ENCODE results near the gene DCTN3.

The DCTN3 gene

DNA sequence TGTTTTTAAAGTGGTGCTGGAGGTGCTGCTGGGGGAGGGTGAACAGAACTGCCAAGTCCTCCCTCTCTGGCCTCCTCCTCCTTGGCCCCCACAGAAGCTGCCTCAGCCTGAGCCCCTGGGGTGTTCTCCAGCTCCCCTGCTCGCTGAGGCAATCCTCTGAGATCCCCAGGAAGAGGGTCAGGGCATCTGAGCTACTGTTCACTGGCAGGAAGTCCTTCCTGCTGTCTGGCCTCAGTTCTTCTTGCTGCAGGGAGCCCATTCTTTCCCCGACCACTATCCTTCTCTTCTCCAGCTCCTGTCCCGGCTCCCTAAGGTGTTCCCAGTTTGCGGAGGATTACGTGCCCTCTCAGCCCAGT, 40.5 kb downstream of the DCTN3 start:
- H3K4me3 ChIP-seq (ENCODE audit: low read depth, low read length), result no peak overlapping the region
- H3K23ac ChIP-seq (ENCODE audit: low read length), result no peak overlapping the region
- no peak overlapping the region for H4K12ac ChIP-seq (ENCODE audit: low read depth, low read length)
- H3K4me1 ChIP-seq (ENCODE audit: control insufficient read depth in 1 of 2, insufficient read depth in 2 of 2, low read length in 2 of 2), result peaks cover 2% of the 10 kb centered on the region in 2 experiments
- no peak overlapping the region for H2AK5ac ChIP-seq (ENCODE audit: low read length)
- no peak overlapping the region for H3K27ac ChIP-seq (ENCODE audit: low read depth, low read length)
- H4K8ac ChIP-seq (ENCODE audit: low read depth, low read length), result no peak overlapping the region
- H3K4ac ChIP-seq (ENCODE audit: low read depth, low read length), result no peak overlapping the region
- no peak overlapping the region for H2BK5ac ChIP-seq (ENCODE audit: low read depth, low read length, poor library complexity)
- no peak overlapping the region for H2BK12ac ChIP-seq (ENCODE audit: low read length)
- no peak overlapping the region for H2BK120ac ChIP-seq (ENCODE audit: insufficient read depth, low read length, poor library complexity)
- H3K4me2 ChIP-seq (ENCODE audit: low read length), result no peak overlapping the region
- H3K36me3 ChIP-seq (ENCODE audit: control insufficient read depth in 1 of 2, insufficient read depth in 2 of 2, low read length in 2 of 2), result no peaks in the 10 kb centered on the region
- no peaks in the 10 kb centered on the region for H3K79me2 ChIP-seq (ENCODE audit: control insufficient read depth, insufficient read depth, low read length, poor library complexity)
- no peak for DNase-seq
- WGBS (ENCODE audit: extremely low coverage, insufficient coverage, insufficient read length), result no CpG with 5 or more reads among the region's 5 CpGs
- no peak overlapping the region for H4K91ac ChIP-seq (ENCODE audit: low read depth, low read length)
- no peak overlapping the region for H3K9ac ChIP-seq (ENCODE audit: low read length)
- H2AFZ ChIP-seq (ENCODE audit: insufficient read depth, low read length, poor library complexity), result no peak overlapping the region
- H3K27me3 ChIP-seq (ENCODE audit: insufficient read depth, low read length), result peaks cover 44% of the 10 kb centered on the region
- H3K79me1 ChIP-seq (ENCODE audit: low read length), result no peaks in the 10 kb centered on the region
- no peak overlapping the region for H3K14ac ChIP-seq (ENCODE audit: low read length)
- H3K9me3 ChIP-seq (ENCODE audit: insufficient read depth, low read depth, low read length), result peaks cover under 1% of the 10 kb centered on the region
- H3K18ac ChIP-seq (ENCODE audit: low read length), result no peak overlapping the region

DNA sequence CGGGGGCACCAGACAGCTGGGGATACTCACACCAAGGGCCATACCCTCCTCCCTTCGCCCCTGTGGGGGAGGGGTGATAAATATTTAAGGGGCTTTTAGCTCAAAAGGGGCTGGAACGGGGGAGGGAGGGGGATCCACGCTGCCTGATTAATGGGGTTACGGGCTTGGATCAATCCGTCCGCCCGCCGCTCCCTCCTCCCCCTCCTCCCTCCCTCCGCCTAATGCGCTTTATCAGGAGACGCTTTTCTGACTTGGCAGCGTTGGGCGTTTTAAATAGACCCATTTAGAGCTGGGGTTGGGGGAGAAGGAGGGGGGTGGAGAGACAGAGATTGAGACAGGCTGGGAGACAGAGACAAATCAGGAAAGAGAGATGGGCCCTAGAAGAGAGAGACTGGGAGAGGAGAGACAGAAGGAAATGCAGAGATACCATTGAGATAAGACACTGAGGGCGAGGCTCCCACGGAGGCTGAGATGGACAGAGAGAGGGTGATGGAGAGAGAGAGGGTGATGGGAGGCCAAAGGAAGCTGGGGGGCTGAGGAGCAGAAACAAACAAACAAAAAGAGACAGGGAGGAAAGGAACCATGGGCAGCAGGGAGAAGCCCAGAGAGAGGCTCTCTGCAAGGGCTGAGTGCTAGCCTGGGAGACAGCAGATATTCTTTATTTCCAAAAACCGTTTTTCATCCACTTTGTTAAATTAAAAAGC, 41.0 kb downstream of the DCTN3 start:
- Histone ChIP-seq H3K36me3 (ENCODE audit: control insufficient read depth in 1 of 2, insufficient read depth in 2 of 2, low read length in 2 of 2) (no peaks in the 10 kb centered on the region), H3K79me2 (ENCODE audit: control insufficient read depth, insufficient read depth, low read length, poor library complexity) (no peaks in the 10 kb centered on the region), H3K27ac (ENCODE audit: low read depth, low read length) (no peak overlapping the region), H3K9ac (ENCODE audit: low read length) (no peak overlapping the region), H2AK5ac (ENCODE audit: low read length) (no peak overlapping the region), H2BK120ac (ENCODE audit: insufficient read depth, low read length, poor library complexity) (no peak overlapping the region), H3K79me1 (ENCODE audit: low read length) (no peaks in the 10 kb centered on the region), H3K4me2 (ENCODE audit: low read length) (no peak overlapping the region), H4K12ac (ENCODE audit: low read depth, low read length) (no peak overlapping the region), H2BK12ac (ENCODE audit: low read length) (no peak overlapping the region), H4K8ac (ENCODE audit: low read depth, low read length) (no peak overlapping the region), H2BK5ac (ENCODE audit: low read depth, low read length, poor library complexity) (no peak overlapping the region), H3K4me3 (ENCODE audit: low read depth, low read length) (no peak overlapping the region), H4K91ac (ENCODE audit: low read depth, low read length) (no peak overlapping the region), H3K23ac (ENCODE audit: low read length) (no peak overlapping the region), H3K4me1 (ENCODE audit: control insufficient read depth in 1 of 2, insufficient read depth in 2 of 2, low read length in 2 of 2) (peaks cover 2% of the 10 kb centered on the region in 2 experiments), H2AFZ (ENCODE audit: insufficient read depth, low read length, poor library complexity) (no peak overlapping the region), H3K18ac (ENCODE audit: low read length) (no peak overlapping the region), H3K9me3 (ENCODE audit: insufficient read depth, low read depth, low read length) (no peaks in the 10 kb centered on the region), H3K27me3 (ENCODE audit: insufficient read depth, low read length) (peaks cover 41% of the 10 kb centered on the region), H3K14ac (ENCODE audit: low read length) (no peak overlapping the region), H3K4ac (ENCODE audit: low read depth, low read length) (no peak overlapping the region)
- DNase-seq, result no peak
- no CpG with 5 or more reads among the region's 17 CpGs for WGBS (ENCODE audit: extremely low coverage, insufficient coverage, insufficient read length)

GRCh38 chr9:34578241-34579103, 41.8 kb downstream of the DCTN3 start:
- Histone ChIP-seq H3K79me1 (ENCODE audit: low read length) (no peaks in the 10 kb centered on the region), H4K91ac (ENCODE audit: low read depth, low read length) (no peak overlapping the region), H3K9me3 (ENCODE audit: insufficient read depth, low read depth, low read length) (no peaks in the 10 kb centered on the region), H4K12ac (ENCODE audit: low read depth, low read length) (no peak overlapping the region), H3K18ac (ENCODE audit: low read length) (no peak overlapping the region), H2AFZ (ENCODE audit: insufficient read depth, low read length, poor library complexity) (no peak overlapping the region), H3K36me3 (ENCODE audit: control insufficient read depth in 1 of 2, insufficient read depth in 2 of 2, low read length in 2 of 2) (no peaks in the 10 kb centered on the region), H4K8ac (ENCODE audit: low read depth, low read length) (no peak overlapping the region), H3K9ac (ENCODE audit: low read length) (no peak overlapping the region), H3K14ac (ENCODE audit: low read length) (no peak overlapping the region), H3K79me2 (ENCODE audit: control insufficient read depth, insufficient read depth, low read length, poor library complexity) (no peaks in the 10 kb centered on the region), H3K27me3 (ENCODE audit: insufficient read depth, low read length) (peaks cover 41% of the 10 kb centered on the region), H3K4me2 (ENCODE audit: low read length) (peak overlapping the region; percentile 48), H3K27ac (ENCODE audit: low read depth, low read length) (no peak overlapping the region), H3K4me1 (ENCODE audit: control insufficient read depth in 1 of 2, insufficient read depth in 2 of 2, low read length in 2 of 2) (peaks cover 2% of the 10 kb centered on the region in 2 experiments), H3K4me3 (ENCODE audit: low read depth, low read length) (no peak overlapping the region), H2AK5ac (ENCODE audit: low read length) (no peak overlapping the region), H3K4ac (ENCODE audit: low read depth, low read length) (no peak overlapping the region), H2BK12ac (ENCODE audit: low read length) (no peak overlapping the region), H3K23ac (ENCODE audit: low read length) (no peak overlapping the region), H2BK5ac (ENCODE audit: low read depth, low read length, poor library complexity) (no peak overlapping the region), H2BK120ac (ENCODE audit: insufficient read depth, low read length, poor library complexity) (no peak overlapping the region)
- WGBS (ENCODE audit: extremely low coverage, insufficient coverage, insufficient read length), result no CpG with 5 or more reads among the region's 28 CpGs
- peak; percentile 7 to 41 for DNase-seq

DNA sequence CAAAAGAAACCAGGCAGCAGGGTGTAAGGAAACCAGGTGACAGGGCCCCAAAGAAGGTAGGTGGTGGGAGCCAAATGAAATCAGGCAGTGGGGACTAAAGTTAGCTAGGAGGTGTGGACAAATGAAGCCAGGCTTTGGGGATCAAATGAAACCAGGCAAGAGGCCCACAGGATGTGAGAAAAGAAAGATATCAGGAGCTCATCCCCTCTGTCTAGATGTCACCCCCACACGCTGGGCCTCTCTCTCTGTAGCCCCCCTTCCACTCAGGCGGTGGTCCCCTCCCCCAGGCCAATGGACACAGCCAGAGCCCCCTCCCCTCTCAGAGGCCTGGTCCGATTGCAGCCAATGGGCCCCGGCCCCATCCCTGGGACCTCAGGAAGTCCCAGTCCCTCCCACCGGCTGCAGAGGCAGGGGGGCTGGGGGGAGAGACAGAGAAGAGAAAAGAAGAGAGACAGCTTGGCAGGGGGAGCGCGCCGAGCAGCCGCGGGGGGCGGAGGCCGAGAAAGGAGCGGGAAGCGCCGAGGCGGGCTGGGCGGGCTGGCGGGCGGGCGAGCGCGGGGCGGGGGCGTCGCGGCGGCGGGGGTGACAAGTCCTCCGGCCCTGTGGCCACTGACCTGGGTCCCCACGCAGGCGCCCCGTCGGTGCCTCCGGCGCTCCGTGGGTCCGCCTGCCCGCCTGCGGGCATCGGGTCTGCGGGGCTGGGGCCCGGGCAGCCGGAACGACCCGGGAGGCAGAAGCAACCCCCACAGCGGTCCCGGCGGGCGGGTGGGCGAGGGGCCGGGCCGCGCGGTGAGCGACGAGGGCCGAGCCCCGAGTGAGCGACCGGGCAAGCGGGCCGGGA, 42.7 kb downstream of the DCTN3 start:
- peak overlapping the region; percentile 48 for H3K4me2 ChIP-seq (ENCODE audit: low read length)
- H4K8ac ChIP-seq (ENCODE audit: low read depth, low read length), result no peak overlapping the region
- DNase-seq, result no peak
- no peaks in the 10 kb centered on the region for H3K36me3 ChIP-seq (ENCODE audit: control insufficient read depth in 1 of 2, insufficient read depth in 2 of 2, low read length in 2 of 2)
- no peak overlapping the region for H3K9ac ChIP-seq (ENCODE audit: low read length)
- no peak overlapping the region for H3K4me3 ChIP-seq (ENCODE audit: low read depth, low read length)
- H2BK12ac ChIP-seq (ENCODE audit: low read length), result no peak overlapping the region
- H4K12ac ChIP-seq (ENCODE audit: low read depth, low read length), result no peak overlapping the region
- no peak overlapping the region for H3K23ac ChIP-seq (ENCODE audit: low read length)
- no peak overlapping the region for H3K4ac ChIP-seq (ENCODE audit: low read depth, low read length)
- H2BK5ac ChIP-seq (ENCODE audit: low read depth, low read length, poor library complexity), result no peak overlapping the region
- H3K4me1 ChIP-seq (ENCODE audit: control insufficient read depth in 1 of 2, insufficient read depth in 2 of 2, low read length in 2 of 2), result peaks cover 2% of the 10 kb centered on the region in 2 experiments
- no peaks in the 10 kb centered on the region for H3K79me1 ChIP-seq (ENCODE audit: low read length)
- peaks cover 41% of the 10 kb centered on the region for H3K27me3 ChIP-seq (ENCODE audit: insufficient read depth, low read length)
- no peak overlapping the region for H2AFZ ChIP-seq (ENCODE audit: insufficient read depth, low read length, poor library complexity)
- H3K27ac ChIP-seq (ENCODE audit: low read depth, low read length), result no peak overlapping the region
- no peaks in the 10 kb centered on the region for H3K9me3 ChIP-seq (ENCODE audit: insufficient read depth, low read depth, low read length)
- H3K18ac ChIP-seq (ENCODE audit: low read length), result no peak overlapping the region
- no CpG with 5 or more reads among the region's 62 CpGs for WGBS (ENCODE audit: extremely low coverage, insufficient coverage, insufficient read length)
- H3K14ac ChIP-seq (ENCODE audit: low read length), result no peak overlapping the region
- H4K91ac ChIP-seq (ENCODE audit: low read depth, low read length), result no peak overlapping the region
- no peak overlapping the region for H2AK5ac ChIP-seq (ENCODE audit: low read length)
- no peak overlapping the region for H2BK120ac ChIP-seq (ENCODE audit: insufficient read depth, low read length, poor library complexity)
- H3K79me2 ChIP-seq (ENCODE audit: control insufficient read depth, insufficient read depth, low read length, poor library complexity), result no peaks in the 10 kb centered on the region
